ENCODE measurements around the gene CLEC16A. TPM values are rescaled to one million over a fixed set of nuclear protein-coding genes. Genes with fewer than 3 reads are reported as not detected.

Gene CLEC16A
- polyA plus RNA-seq, 2 donors = 9.0 to 12.5 TPM

GRCh38 chr16:11056993-11057649 is 112.8 kb downstream of the CLEC16A start:
- Histone ChIP-seq H3K36me3 (ENCODE audit: control insufficient read depth in 2 of 2, insufficient read depth in 2 of 2, low read length in 1 of 2) (peaks cover 0 to 23% of the 10 kb centered on the region in 2 donors), H3K27me3 (ENCODE audit: control insufficient read depth in 1 of 2, insufficient read depth in 2 of 2, low read length in 2 of 2) (no peaks in the 10 kb centered on the region), H3K27ac (ENCODE audit: low read depth in 2 of 2, low read length in 1 of 2) (no peak overlapping the region), H3K9me3 (ENCODE audit: control insufficient read depth in 2 of 2, insufficient read depth in 1 of 2, low read depth in 1 of 2, low read length in 1 of 2) (no peaks in the 10 kb centered on the region), H3K4me3 (ENCODE audit: low read depth in 1 of 2, low read length in 2 of 2) (no peak overlapping the region), H3K4me1 (ENCODE audit: control insufficient read depth in 2 of 2, insufficient read depth in 2 of 2, low read length in 1 of 2) (peaks cover 4 to 5% of the 10 kb centered on the region in 2 donors)
- WGBS, 2 donors = 59 to 69% methylated on average over 12 of the region's 12 CpGs

- H3K27me3 ChIP-seq (ENCODE audit: control insufficient read depth in 1 of 2, insufficient read depth in 2 of 2, low read length in 2 of 2) = no peaks in the 10 kb centered on the region
- H3K4me1 ChIP-seq (ENCODE audit: control insufficient read depth in 2 of 2, insufficient read depth in 2 of 2, low read length in 1 of 2) = peaks cover 2 to 5% of the 10 kb centered on the region in 2 donors
- H3K27ac ChIP-seq (ENCODE audit: low read depth in 2 of 2, low read length in 1 of 2) = no peak overlapping the region
- H3K36me3 ChIP-seq (ENCODE audit: control insufficient read depth in 2 of 2, insufficient read depth in 2 of 2, low read length in 1 of 2) = peaks cover 0 to 20% of the 10 kb centered on the region in 2 donors
- WGBS, 2 donors = 89 to 92% methylated on average over 9 of the region's 9 CpGs
- H3K4me3 ChIP-seq (ENCODE audit: low read depth in 1 of 2, low read length in 2 of 2) = no peak overlapping the region
- no peaks in the 10 kb centered on the region for H3K9me3 ChIP-seq (ENCODE audit: control insufficient read depth in 2 of 2, insufficient read depth in 1 of 2, low read depth in 1 of 2, low read length in 1 of 2)
Measured at GRCh38 chr16:11057711-11058345, 113.5 kb downstream of the CLEC16A start.

GRCh38 chr16:11058832-11059231 is 114.5 kb downstream of the CLEC16A start:
- Histone ChIP-seq H3K27me3 (ENCODE audit: control insufficient read depth in 1 of 2, insufficient read depth in 2 of 2, low read length in 2 of 2) (no peaks in the 10 kb centered on the region), H3K36me3 (ENCODE audit: control insufficient read depth in 2 of 2, insufficient read depth in 2 of 2, low read length in 1 of 2) (peaks cover 4 to 23% of the 10 kb centered on the region in 2 donors), H3K27ac (ENCODE audit: low read depth in 2 of 2, low read length in 1 of 2) (no peak overlapping the region), H3K9me3 (ENCODE audit: control insufficient read depth in 2 of 2, insufficient read depth in 1 of 2, low read depth in 1 of 2, low read length in 1 of 2) (no peaks in the 10 kb centered on the region), H3K4me1 (ENCODE audit: control insufficient read depth in 2 of 2, insufficient read depth in 2 of 2, low read length in 1 of 2) (peaks cover 2 to 5% of the 10 kb centered on the region in 2 donors), H3K4me3 (ENCODE audit: low read depth in 1 of 2, low read length in 2 of 2) (no peak overlapping the region)
- 90 to 91% methylated on average over 5 of the region's 5 CpGs for WGBS, 2 donors

- H3K4me1 ChIP-seq (ENCODE audit: control insufficient read depth in 2 of 2, insufficient read depth in 2 of 2, low read length in 1 of 2) = peaks cover 2 to 5% of the 10 kb centered on the region in 2 donors
- no peaks in the 10 kb centered on the region for H3K27me3 ChIP-seq (ENCODE audit: control insufficient read depth in 1 of 2, insufficient read depth in 2 of 2, low read length in 2 of 2)
- no peaks in the 10 kb centered on the region for H3K9me3 ChIP-seq (ENCODE audit: control insufficient read depth in 2 of 2, insufficient read depth in 1 of 2, low read depth in 1 of 2, low read length in 1 of 2)
- peaks cover 4 to 23% of the 10 kb centered on the region in 2 donors for H3K36me3 ChIP-seq (ENCODE audit: control insufficient read depth in 2 of 2, insufficient read depth in 2 of 2, low read length in 1 of 2)
- WGBS, 2 donors = 93 to 98% methylated on average over 4 of the region's 4 CpGs
- H3K4me3 ChIP-seq (ENCODE audit: low read depth in 1 of 2, low read length in 2 of 2) = no peak overlapping the region
- H3K27ac ChIP-seq (ENCODE audit: low read depth in 2 of 2, low read length in 1 of 2) = no peak overlapping the region
Measured at GRCh38 chr16:11059588-11059987, 115.2 kb downstream of the CLEC16A start.

GRCh38 chr16:11060364-11060763 is 116.0 kb downstream of the CLEC16A start:
- 97 to 99% methylated on average over 4 of the region's 4 CpGs for WGBS, 2 donors

GRCh38 chr16:11060842-11061241 is 116.5 kb downstream of the CLEC16A start:
- Histone ChIP-seq H3K9me3 (ENCODE audit: control insufficient read depth in 2 of 2, insufficient read depth in 1 of 2, low read depth in 1 of 2, low read length in 1 of 2) (no peaks in the 10 kb centered on the region), H3K36me3 (ENCODE audit: control insufficient read depth in 2 of 2, insufficient read depth in 2 of 2, low read length in 1 of 2) (peaks cover 8 to 21% of the 10 kb centered on the region in 2 donors), H3K27me3 (ENCODE audit: control insufficient read depth in 1 of 2, insufficient read depth in 2 of 2, low read length in 2 of 2) (no peaks in the 10 kb centered on the region), H3K27ac (ENCODE audit: low read depth in 2 of 2, low read length in 1 of 2) (no peak overlapping the region), H3K4me3 (ENCODE audit: low read depth in 1 of 2, low read length in 2 of 2) (no peak overlapping the region), H3K4me1 (ENCODE audit: control insufficient read depth in 2 of 2, insufficient read depth in 2 of 2, low read length in 1 of 2) (peaks cover 2 to 5% of the 10 kb centered on the region in 2 donors)
- 98 to 99% methylated on average over 7 of the region's 7 CpGs for WGBS, 2 donors

More at GRCh38 chr16:11060364-11060763, 116.0 kb downstream of the CLEC16A start:
- Histone ChIP-seq H3K36me3 (ENCODE audit: control insufficient read depth in 2 of 2, insufficient read depth in 2 of 2, low read length in 1 of 2) (peaks cover 7 to 21% of the 10 kb centered on the region in 2 donors), H3K27me3 (ENCODE audit: control insufficient read depth in 1 of 2, insufficient read depth in 2 of 2, low read length in 2 of 2) (no peaks in the 10 kb centered on the region), H3K27ac (ENCODE audit: low read depth in 2 of 2, low read length in 1 of 2) (no peak overlapping the region), H3K9me3 (ENCODE audit: control insufficient read depth in 2 of 2, insufficient read depth in 1 of 2, low read depth in 1 of 2, low read length in 1 of 2) (no peaks in the 10 kb centered on the region), H3K4me1 (ENCODE audit: control insufficient read depth in 2 of 2, insufficient read depth in 2 of 2, low read length in 1 of 2) (peaks cover 2 to 5% of the 10 kb centered on the region in 2 donors), H3K4me3 (ENCODE audit: low read depth in 1 of 2, low read length in 2 of 2) (no peak overlapping the region)

- Histone ChIP-seq H3K9me3 (ENCODE audit: control insufficient read depth in 2 of 2, insufficient read depth in 1 of 2, low read depth in 1 of 2, low read length in 1 of 2) (no peaks in the 10 kb centered on the region), H3K27me3 (ENCODE audit: control insufficient read depth in 1 of 2, insufficient read depth in 2 of 2, low read length in 2 of 2) (no peaks in the 10 kb centered on the region), H3K4me3 (ENCODE audit: low read depth in 1 of 2, low read length in 2 of 2) (no peak overlapping the region), H3K27ac (ENCODE audit: low read depth in 2 of 2, low read length in 1 of 2) (no peak overlapping the region), H3K36me3 (ENCODE audit: control insufficient read depth in 2 of 2, insufficient read depth in 2 of 2, low read length in 1 of 2) (peaks cover 8 to 21% of the 10 kb centered on the region in 2 donors), H3K4me1 (ENCODE audit: control insufficient read depth in 2 of 2, insufficient read depth in 2 of 2, low read length in 1 of 2) (peaks cover 2 to 5% of the 10 kb centered on the region in 2 donors)
- 90 to 92% methylated on average over 6 of the region's 6 CpGs for WGBS, 2 donors
Measured at GRCh38 chr16:11061629-11062270, 117.4 kb downstream of the CLEC16A start.

GRCh38 chr16:11063448-11064201 is 119.3 kb downstream of the CLEC16A start:
- 84 to 89% methylated on average over 8 of the region's 8 CpGs for WGBS, 2 donors
- Histone ChIP-seq H3K4me3 (ENCODE audit: low read depth in 1 of 2, low read length in 2 of 2) (no peak overlapping the region), H3K36me3 (ENCODE audit: control insufficient read depth in 2 of 2, insufficient read depth in 2 of 2, low read length in 1 of 2) (peaks cover 8 to 21% of the 10 kb centered on the region in 2 donors), H3K27ac (ENCODE audit: low read depth in 2 of 2, low read length in 1 of 2) (no peak overlapping the region), H3K4me1 (ENCODE audit: control insufficient read depth in 2 of 2, insufficient read depth in 2 of 2, low read length in 1 of 2) (peaks cover 0 to 2% of the 10 kb centered on the region in 2 donors), H3K27me3 (ENCODE audit: control insufficient read depth in 1 of 2, insufficient read depth in 2 of 2, low read length in 2 of 2) (no peaks in the 10 kb centered on the region), H3K9me3 (ENCODE audit: control insufficient read depth in 2 of 2, insufficient read depth in 1 of 2, low read depth in 1 of 2, low read length in 1 of 2) (no peaks in the 10 kb centered on the region)

- no peaks in the 10 kb centered on the region for H3K27me3 ChIP-seq (ENCODE audit: control insufficient read depth in 1 of 2, insufficient read depth in 2 of 2, low read length in 2 of 2)
- H3K4me3 ChIP-seq (ENCODE audit: low read depth in 1 of 2, low read length in 2 of 2) = no peak overlapping the region
- peaks cover 8 to 21% of the 10 kb centered on the region in 2 donors for H3K36me3 ChIP-seq (ENCODE audit: control insufficient read depth in 2 of 2, insufficient read depth in 2 of 2, low read length in 1 of 2)
- peaks cover 0 to 2% of the 10 kb centered on the region in 2 donors for H3K4me1 ChIP-seq (ENCODE audit: control insufficient read depth in 2 of 2, insufficient read depth in 2 of 2, low read length in 1 of 2)
- 79 to 87% methylated on average over 3 of the region's 3 CpGs for WGBS, 2 donors
- no peaks in the 10 kb centered on the region for H3K9me3 ChIP-seq (ENCODE audit: control insufficient read depth in 2 of 2, insufficient read depth in 1 of 2, low read depth in 1 of 2, low read length in 1 of 2)
- H3K27ac ChIP-seq (ENCODE audit: low read depth in 2 of 2, low read length in 1 of 2) = no peak overlapping the region
Measured at GRCh38 chr16:11064202-11064540, 119.8 kb downstream of the CLEC16A start.
